Measurements from ENCODE around the gene ZNF800. TPM values are rescaled to one million over a fixed set of nuclear protein-coding genes. Genes with fewer than 3 reads are reported as not detected.

ZNF800 gene
- total RNA-seq, 1 experiment from 2014 or later, result 25.7 TPM

GRCh38 chr7:127377425-127377824 lies 15.1 kb downstream of the ZNF800 start:
- no peak for DNase-seq (ENCODE audit: low spot score)
- TF ChIP-seq EZH2 (IDR thresholded peaks at IDR 0.05; ENCODE audit: borderline replicate concordance, low read depth, low read length, poor library complexity, severe bottlenecking) (no peak), CTCF (conservative IDR thresholded peaks at IDR 0.05; ENCODE audit: low read depth, low read length) (no peak)
- Histone ChIP-seq H3K4me3 (ENCODE audit: low read depth, low read length, poor library complexity, severe bottlenecking) (no peak overlapping the region), H3K27me3 (replicated peaks; ENCODE audit: insufficient read depth, low read depth, low read length, poor library complexity) (no peaks in the 10 kb centered on the region), H3K36me3 (ENCODE audit: insufficient read depth, low read length, poor library complexity, severe bottlenecking) (peaks cover 28% of the 10 kb centered on the region), H3K9me3 (ENCODE audit: low read depth, low read length, poor library complexity, severe bottlenecking) (no peaks in the 10 kb centered on the region), H3K27ac (ENCODE audit: low read depth, low read length, poor library complexity, severe bottlenecking) (no peak overlapping the region), H3K4me1 (ENCODE audit: insufficient read depth, low read length, poor library complexity, severe bottlenecking) (peaks cover 25% of the 10 kb centered on the region)
- intact Hi-C loops (cut with micrococcal nuclease; ENCODE audit: unreplicated experiment), result no loop called here
- ChIA-PET CTCF (no interaction called here), POLR2A (ENCODE audit: low non-redundant PET) (no interaction called here)
- no TSS peak for BruUV-seq (replicated peaks)

- no peaks in the 10 kb centered on the region for H3K27me3 ChIP-seq (replicated peaks; ENCODE audit: insufficient read depth, low read depth, low read length, poor library complexity)
- peaks cover 25% of the 10 kb centered on the region for H3K4me1 ChIP-seq (ENCODE audit: insufficient read depth, low read length, poor library complexity, severe bottlenecking)
- H3K9me3 ChIP-seq (ENCODE audit: low read depth, low read length, poor library complexity, severe bottlenecking), result no peaks in the 10 kb centered on the region
- no peak for DNase-seq (ENCODE audit: low spot score)
- intact Hi-C loops (cut with micrococcal nuclease; ENCODE audit: unreplicated experiment), result no loop called here
- no peak for TF ChIP-seq CTCF (conservative IDR thresholded peaks at IDR 0.05; ENCODE audit: low read depth, low read length)
- TF ChIP-seq EZH2 (IDR thresholded peaks at IDR 0.05; ENCODE audit: borderline replicate concordance, low read depth, low read length, poor library complexity, severe bottlenecking), result no peak
- POLR2A ChIA-PET (ENCODE audit: low non-redundant PET), result no interaction called here
- no TSS peak for BruUV-seq (replicated peaks)
- H3K4me3 ChIP-seq (ENCODE audit: low read depth, low read length, poor library complexity, severe bottlenecking), result no peak overlapping the region
- peaks cover 38% of the 10 kb centered on the region for H3K36me3 ChIP-seq (ENCODE audit: insufficient read depth, low read length, poor library complexity, severe bottlenecking)
- CTCF ChIA-PET, result no interaction called here
- no peak overlapping the region for H3K27ac ChIP-seq (ENCODE audit: low read depth, low read length, poor library complexity, severe bottlenecking)
These were observed 16.9 kb downstream of the ZNF800 start for GRCh38 chr7:127375631-127376030.

- H3K4me3 ChIP-seq (ENCODE audit: low read depth, low read length, poor library complexity, severe bottlenecking), result no peak overlapping the region
- H3K27ac ChIP-seq (ENCODE audit: low read depth, low read length, poor library complexity, severe bottlenecking), result no peak overlapping the region
- intact Hi-C loops (cut with micrococcal nuclease; ENCODE audit: unreplicated experiment), result no loop called here
- ChIA-PET CTCF (no interaction called here), POLR2A (ENCODE audit: low non-redundant PET) (no interaction called here)
- no peak for DNase-seq (ENCODE audit: low spot score)
- H3K36me3 ChIP-seq (ENCODE audit: insufficient read depth, low read length, poor library complexity, severe bottlenecking), result peaks cover 14% of the 10 kb centered on the region
- TF ChIP-seq CTCF (conservative IDR thresholded peaks at IDR 0.05; ENCODE audit: low read depth, low read length), result no peak
- no peak for TF ChIP-seq EZH2 (IDR thresholded peaks at IDR 0.05; ENCODE audit: borderline replicate concordance, low read depth, low read length, poor library complexity, severe bottlenecking)
- no peaks in the 10 kb centered on the region for H3K4me1 ChIP-seq (ENCODE audit: insufficient read depth, low read length, poor library complexity, severe bottlenecking)
- H3K27me3 ChIP-seq (replicated peaks; ENCODE audit: insufficient read depth, low read depth, low read length, poor library complexity), result no peaks in the 10 kb centered on the region
- BruUV-seq (replicated peaks), result no TSS peak
- H3K9me3 ChIP-seq (ENCODE audit: low read depth, low read length, poor library complexity, severe bottlenecking), result no peaks in the 10 kb centered on the region
These were observed 24.8 kb downstream of the ZNF800 start for GRCh38 chr7:127367679-127368078.

All from A673 (cell line).